ENCODE data around the gene MAP3K15. TPM values are rescaled to one million over a fixed set of nuclear protein-coding genes. Genes with fewer than 3 reads are reported as not detected.
"Not testable (repeated sequence)": the region's sequence is repeated elsewhere in the genome, so short reads cannot be mapped to it uniquely, and the experiment has no call there.

MAP3K15 gene
- total RNA-seq, 1 donor from 2014 or later, result 0.82 TPM

DNA sequence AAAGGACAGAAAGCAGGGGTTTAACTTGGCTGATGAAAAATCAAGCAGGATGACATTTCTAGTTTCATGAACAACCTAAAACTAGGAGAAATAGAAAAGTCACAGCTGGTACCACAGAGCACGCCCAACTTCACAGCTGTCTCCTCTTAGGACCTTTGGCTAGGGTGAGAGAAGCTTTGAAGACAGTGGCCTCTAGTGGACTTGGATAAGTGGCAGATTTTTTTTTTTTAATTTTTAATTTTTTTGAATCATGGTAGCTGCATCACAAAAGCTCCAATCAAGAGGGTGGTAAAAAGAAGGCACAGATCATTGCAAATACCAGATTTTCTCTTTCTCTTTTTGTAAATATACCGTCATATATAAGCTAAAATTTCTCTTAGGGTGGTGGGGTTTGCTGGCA lies 20.2 kb upstream of the MAP3K15 start:
- no peak for DNase-seq (ENCODE audit: low spot score in 2 of 2)
- no peak for FAIRE-seq

DNA sequence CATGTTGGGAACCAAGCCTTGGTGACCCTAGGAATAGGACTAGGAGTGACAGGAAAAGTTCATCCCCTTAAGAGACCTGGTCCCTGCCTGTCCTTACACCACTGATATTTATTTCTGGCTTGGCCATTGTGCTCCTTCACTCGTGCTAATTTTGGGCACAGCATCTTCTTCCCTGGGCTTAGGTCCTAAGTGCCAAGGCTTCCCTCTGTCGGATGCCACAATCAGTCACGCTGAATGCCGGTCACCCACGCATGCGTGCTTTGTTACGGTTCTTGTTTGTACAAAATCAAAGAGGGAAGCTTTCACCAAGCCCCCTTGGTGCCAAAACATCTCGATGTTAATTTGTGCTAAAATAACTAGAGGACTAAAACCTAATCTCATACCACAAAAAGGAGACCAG lies 17.4 kb upstream of the MAP3K15 start:
- FAIRE-seq (no peak), DNase-seq (ENCODE audit: low spot score in 2 of 2) (no peak)

DNA sequence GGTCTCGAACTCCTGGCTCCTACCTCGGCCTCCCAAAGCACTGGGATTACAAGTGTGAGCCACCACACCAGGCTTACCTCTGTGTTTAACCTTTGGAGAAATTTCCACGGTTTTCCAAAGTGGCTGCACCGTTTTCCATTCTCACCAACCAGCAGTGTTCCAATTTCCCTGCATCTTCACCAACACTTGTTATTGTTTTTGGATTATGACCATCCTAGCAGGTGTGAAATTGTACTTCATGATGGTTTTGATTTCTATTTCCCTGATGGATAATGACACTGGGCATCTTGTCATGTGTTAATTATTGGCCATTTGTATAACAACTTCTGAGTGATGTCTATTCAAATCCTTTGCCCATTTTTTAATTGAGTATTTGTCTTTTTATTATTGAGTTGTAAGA lies 2.7 kb upstream of the MAP3K15 start:
- FAIRE-seq, result no peak
- no peak for DNase-seq (ENCODE audit: low spot score in 2 of 2)

DNA sequence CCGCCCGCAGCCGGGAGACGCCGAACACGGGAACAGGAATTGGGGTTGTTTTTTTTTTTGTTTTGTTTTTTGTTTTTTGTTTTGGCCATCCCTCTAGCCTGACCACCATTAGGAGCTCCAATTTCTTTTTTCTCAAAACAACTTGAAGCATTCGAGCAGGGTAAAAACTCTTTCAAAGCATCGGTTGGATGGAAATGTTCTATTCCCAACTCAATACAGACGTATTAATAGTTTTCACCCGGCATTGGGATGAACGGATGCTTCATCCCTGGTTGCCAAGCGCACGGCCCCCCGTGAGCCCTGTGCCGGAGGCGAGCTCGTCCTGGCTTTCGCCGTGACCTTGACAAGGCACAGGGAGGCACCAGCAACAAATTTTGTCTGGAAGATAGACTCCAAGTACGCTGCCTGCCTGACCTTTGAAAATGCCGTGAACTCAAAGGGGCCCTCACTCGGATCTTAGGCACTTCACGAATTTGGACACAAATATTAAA lies 352 bp upstream of the MAP3K15 start:
- DNase-seq (ENCODE audit: low spot score in 2 of 2), result no peak
- no peak for FAIRE-seq

DNA sequence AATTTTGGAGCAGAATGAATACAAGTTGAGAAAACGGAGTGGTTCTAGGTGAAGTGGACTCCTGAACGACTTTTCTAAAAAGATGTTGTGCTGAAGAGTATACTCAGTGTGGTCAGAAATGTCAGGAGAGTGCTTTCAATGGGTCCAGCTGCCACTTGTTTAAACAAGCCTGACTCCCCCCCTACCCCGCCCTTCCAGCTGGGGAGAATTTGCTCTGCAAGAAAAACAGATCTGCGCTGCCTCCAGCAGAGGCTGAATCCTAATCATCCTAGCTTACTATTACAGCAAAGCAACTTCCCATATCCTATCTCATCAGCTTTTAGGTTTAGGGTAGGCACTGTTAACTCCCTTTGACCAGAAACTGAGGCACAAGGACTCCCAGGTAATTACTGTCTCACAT lies 1.9 kb downstream of the MAP3K15 start:
- FAIRE-seq (no peak), DNase-seq (ENCODE audit: low spot score in 2 of 2) (no peak)

DNA sequence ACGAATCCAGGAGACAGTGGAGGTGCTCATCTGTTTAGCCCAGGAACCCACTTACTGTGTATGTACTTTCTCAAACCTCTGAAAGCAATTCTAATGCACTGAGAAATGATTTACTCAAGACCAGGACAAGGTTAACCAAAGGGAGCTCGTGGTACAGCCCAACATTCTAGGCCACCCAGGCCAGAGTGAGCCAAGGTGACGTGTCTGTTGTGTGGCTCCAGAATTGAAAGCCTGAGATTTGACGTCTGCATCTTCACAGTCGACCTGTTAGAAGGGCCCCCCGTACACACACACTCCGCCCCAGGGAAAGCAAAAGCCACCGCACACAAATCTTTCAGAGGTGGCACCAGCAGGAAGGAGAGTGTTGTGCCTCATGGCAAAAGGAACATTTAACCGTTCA lies 2.3 kb downstream of the MAP3K15 start:
- FAIRE-seq (no peak), DNase-seq (ENCODE audit: low spot score in 2 of 2) (no peak)

DNA sequence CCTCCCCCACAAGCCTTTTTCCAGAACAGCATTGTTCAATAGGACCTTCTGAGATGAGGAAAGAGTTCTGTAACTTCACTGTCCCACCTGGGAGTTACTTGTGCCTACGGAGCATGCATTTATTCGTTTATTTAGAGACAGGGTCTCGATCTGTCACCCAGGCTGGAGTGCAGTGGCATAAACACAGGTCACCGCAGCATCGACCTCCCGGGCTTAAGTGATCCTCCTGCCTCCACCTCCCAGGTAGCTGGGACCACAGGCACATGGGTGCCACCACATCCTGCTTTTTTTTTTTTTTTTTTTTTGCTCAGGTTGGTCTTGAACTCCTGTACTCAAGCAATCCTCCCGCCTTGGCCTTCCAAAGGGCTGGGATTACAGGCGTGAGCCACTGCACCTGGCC lies 2.9 kb downstream of the MAP3K15 start:
- DNase-seq (ENCODE audit: low spot score in 2 of 2) (no peak), FAIRE-seq (no peak)

DNA sequence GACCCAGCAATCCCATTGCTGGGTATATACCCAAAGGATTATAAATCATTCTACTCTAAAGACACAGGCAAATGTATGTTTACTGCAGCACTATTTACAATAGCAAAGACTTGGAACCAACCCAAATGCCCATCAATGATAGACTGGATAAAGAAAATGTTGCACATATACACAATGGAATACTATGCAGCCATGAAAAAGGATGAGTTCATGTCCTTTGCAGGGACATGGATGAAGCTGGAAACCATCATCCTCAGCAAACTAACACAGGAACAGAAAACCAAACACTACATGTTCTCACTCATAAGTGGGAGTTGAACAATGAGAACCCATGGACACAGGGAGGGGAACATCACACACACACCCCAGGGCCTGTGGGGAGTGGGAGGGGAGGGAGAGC lies 3.5 kb downstream of the MAP3K15 start:
- not testable (repeated sequence) for DNase-seq (ENCODE audit: low spot score in 2 of 2); FAIRE-seq

DNA sequence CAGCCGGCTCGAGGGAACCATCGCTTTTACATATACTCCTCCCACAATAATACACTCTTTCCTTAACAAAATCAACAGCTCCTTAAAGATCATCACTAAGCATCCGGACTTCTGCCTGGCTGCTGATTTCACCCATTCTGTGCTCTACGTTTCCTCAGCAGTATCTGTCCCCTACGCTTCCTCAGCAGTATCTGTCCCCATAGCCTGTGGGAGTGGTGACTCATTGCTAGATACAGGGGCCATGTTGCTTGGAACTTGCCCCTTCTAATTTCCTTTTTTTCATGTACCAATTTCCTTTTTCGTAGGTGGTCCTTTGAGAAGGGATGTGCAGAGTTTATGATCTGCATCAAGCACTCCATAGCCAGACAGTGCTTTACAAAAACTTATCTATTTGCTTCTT lies 18.6 kb downstream of the MAP3K15 start:
- DNase-seq (ENCODE audit: low spot score in 2 of 2), result no peak
- FAIRE-seq, result no peak

DNA sequence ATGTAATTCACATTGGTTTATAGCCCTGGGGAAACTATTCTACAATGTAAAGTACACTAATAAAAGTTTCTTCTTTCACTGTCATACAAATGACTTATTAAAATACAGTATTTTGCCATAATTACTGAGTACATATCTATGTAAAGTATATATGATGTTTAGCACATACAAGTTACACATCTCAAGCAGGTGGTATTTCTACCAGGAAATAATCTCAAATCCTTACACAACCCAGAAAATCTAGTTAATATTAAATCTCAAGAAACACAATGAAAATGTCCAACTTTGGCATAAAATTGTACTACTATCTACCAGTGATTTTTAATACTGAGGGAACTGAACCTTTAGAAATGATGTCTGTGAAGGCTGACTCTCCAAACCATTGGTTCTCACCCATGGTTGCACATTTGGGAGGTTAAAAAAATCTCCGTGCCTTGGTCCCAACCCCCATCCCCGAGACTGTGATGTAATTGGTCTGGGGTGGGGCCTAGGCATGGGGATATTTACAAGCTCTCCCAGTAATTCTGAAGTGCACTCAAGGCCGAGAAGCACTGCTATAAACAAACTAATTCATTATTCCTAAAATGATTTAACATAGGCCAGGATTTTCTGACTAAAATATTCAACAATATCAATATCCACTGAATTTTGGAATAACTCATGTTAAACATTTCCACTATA lies 27.6 kb downstream of the MAP3K15 start:
- DNase-seq (ENCODE audit: low spot score in 2 of 2), result no peak
- FAIRE-seq, result no peak

DNA sequence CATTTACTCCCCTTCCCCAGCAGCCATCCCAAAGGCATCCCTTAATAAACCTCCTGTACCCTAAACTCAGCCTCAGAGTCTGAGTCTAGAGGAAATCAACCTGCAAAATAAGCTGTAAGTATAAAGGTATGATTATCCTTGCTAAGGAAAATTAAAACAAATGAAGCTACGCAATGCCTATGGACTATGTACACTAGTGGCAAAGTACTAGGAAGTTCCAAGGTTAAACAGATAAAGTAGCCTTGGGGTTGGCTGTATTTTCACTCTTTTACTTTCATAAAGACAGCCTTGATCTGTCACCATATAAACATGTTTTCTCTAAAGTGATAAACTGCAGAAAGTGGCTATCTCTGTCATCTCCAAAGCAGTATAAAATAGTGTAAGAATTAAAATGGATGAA lies 35.9 kb downstream of the MAP3K15 start:
- no peak for FAIRE-seq
- DNase-seq (ENCODE audit: low spot score in 2 of 2), result no peak

DNA sequence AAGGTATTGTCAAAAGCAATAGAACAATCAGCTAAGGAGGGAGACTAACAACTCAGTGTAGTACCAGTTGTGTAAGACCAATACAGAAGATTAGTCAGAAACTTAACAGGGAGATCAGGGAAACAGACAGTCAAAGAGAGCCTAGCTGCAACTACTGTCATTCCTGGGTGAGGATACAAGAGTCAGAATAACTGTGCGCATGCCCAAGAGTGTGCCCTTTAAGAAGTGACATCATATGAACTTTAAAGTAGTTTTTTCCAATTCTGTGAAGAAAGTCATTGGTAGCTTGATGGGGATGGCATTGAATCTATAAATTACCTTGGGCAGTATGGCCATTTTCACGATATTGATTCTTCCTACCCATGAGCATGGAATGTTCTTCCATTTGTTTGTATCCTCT lies 46.9 kb downstream of the MAP3K15 start:
- DNase-seq (ENCODE audit: low spot score in 2 of 2); FAIRE-seq: not testable (repeated sequence)

DNA sequence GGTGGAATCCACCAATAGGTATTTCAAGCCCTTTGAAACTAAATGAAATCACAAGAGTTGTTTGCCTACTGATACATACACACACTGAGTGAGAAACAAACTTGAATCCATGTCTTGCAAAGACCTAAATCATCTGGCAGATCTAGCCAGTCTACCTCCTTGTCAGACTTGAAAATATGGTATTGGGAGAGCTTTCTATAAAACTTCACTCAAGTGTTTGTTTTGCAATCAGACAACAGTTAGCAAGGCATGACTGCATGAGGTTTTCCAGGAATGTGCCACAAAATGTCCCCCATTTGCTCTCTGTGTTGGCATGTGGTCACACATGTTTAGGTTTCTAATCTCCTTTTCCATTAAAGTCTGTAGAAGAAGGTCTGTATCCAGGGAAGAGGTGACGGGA lies 52.4 kb downstream of the MAP3K15 start:
- FAIRE-seq (no peak), DNase-seq (ENCODE audit: low spot score in 2 of 2) (no peak)

DNA sequence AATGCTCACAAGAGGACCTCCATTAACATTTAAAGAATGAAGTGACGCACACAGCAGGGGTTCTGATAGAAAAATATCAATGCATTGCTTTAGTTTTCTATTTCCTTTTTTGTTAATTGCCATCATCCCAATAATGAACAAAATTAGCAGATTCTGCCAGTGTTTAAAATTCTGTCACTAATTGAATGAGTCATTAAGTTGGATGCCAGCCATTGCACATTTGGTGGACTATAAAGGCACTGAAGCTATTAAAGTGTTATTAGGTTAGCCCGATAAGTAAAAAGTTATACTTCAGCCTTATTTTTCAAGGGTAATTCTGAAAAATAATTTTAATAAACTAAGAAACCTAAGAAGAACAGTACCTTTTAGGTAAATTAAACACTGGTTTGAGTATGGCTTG lies 53.1 kb downstream of the MAP3K15 start:
- FAIRE-seq (no peak), DNase-seq (ENCODE audit: low spot score in 2 of 2) (no peak)

DNA sequence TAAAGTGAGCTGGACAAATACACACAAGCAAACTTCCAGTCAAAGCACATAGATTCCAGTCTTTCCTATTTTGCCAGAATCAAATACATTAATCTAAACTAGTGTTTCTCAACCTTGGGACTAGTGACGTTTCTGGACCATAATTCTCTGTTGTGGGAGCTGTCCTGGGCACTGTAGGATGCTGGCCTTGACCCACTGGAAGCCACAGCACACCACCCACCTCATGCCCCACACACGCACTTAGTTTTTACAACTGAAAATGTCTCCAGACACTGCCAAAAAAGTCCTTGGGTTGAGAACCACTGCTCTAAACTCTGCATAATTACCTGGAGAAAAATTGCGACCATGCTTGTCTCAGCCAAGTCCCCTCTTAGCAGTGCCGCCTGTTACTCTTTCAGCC lies 57.6 kb downstream of the MAP3K15 start:
- no peak for DNase-seq (ENCODE audit: low spot score in 2 of 2)

DNA sequence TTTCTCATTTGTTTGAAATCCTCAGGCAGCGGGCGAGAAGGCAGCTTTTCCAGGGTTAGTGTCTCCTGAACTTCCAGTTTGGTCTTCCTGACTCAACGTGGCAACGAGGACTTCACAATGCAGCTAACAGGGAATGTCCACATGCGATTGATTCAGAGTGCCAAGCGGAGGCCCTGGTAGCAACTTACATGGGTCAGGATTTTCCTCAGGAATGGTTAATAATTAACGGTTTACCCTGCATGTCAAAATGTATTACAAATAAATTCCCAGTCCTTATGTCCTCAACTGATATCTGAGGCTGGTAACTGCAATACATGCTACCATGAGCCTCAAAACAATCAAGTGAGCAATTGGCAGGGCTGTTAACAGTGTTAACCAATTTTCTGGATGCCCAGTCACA lies 67.2 kb downstream of the MAP3K15 start:
- DNase-seq (ENCODE audit: low spot score in 2 of 2), result no peak

More for the DNA sequence above, 57.6 kb downstream of the MAP3K15 start:
- FAIRE-seq, result no peak

DNA sequence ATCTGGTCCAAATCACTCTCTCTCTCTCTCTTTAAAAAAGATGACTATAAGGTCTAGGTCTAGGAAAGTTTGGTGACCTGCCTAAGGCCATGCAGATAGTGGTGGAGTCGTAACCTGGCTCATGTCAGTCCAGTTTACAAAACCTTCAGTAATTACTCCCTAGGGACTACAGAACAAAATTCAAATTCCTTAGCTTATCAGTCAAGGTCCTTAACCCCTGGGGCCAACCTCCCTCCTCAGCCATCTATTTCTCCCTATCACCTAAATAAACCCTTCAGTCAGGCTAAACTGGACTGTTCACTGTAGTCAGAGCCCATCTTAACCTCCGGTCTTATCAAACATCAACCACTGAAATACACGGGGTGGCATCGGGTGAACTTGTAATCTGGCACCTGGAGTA lies 68.9 kb downstream of the MAP3K15 start:
- no peak for FAIRE-seq
- no peak for DNase-seq (ENCODE audit: low spot score in 2 of 2)

More for the DNA sequence above, 67.2 kb downstream of the MAP3K15 start:
- no peak for FAIRE-seq

DNA sequence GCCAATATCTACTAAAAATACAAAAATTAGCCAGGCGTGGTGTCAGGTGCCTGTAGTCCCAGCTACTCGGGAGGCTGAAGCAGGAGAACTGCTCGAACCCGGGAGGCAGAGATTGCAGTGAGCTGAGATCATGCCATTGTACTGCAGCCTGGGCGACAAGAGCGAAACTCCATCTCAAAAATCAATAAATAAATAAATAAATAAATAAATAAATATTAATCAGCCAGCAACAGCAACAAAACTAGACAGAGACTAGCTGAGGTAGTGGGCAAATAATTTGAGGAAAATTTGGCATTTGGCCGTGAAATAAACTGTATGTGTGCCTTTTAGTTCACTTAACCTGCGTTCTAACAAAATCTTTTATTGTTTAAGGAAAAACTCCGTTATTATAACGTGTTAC lies 69.5 kb downstream of the MAP3K15 start:
- FAIRE-seq; DNase-seq (ENCODE audit: low spot score in 2 of 2): not testable (repeated sequence)

DNA sequence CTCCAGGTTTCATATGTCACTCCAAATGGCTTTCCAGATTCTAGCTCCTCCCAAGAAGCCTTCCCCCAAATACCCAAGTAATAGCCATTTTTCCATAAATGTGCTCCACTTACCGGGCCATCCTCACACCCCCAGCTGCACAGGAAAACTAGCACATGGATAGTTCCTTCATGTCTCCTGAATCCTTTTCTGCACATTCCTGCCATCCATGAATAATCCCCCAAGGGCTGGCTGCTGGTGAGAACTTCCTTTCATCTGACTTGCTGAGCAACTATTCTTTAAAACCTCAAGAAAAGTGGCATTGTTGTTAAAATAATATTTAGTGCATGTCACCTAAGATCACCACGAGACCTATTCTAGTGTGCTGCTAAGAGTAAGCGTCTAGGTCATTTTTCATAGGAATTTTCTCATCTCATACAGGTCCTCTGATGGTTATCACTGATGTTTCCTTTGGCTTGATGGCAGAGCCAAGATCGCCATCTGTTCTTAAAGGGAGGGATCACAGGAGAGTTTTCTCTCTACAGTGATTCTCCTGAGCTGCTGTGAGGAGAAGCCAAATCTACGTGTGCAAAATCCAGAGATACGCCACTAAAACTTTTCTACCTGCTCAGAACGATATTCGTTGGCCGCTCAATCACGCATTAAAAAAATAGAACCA lies 71.3 kb downstream of the MAP3K15 start:
- DNase-seq (ENCODE audit: low spot score in 2 of 2) (no peak), FAIRE-seq (no peak)

DNA sequence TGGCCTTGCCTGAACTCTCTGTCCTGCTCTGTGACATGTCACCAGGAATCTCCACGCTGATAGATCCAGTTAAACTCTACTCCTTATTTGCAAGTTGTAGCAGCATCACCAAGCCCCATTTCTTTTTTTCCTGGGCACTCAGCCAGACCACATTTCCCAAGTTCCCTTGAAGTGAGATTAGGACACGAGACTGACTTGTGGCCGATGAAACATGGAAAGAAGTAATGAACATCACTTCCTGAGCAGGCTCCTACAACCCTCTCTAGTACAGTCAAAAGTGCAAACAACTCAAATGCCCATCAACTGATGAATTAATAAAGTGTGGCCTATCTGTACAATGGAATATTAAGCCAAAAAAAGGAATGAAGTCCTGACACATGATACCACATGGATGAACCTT lies 74.6 kb downstream of the MAP3K15 start:
- DNase-seq (ENCODE audit: low spot score in 2 of 2), result no peak
- no peak for FAIRE-seq

DNA sequence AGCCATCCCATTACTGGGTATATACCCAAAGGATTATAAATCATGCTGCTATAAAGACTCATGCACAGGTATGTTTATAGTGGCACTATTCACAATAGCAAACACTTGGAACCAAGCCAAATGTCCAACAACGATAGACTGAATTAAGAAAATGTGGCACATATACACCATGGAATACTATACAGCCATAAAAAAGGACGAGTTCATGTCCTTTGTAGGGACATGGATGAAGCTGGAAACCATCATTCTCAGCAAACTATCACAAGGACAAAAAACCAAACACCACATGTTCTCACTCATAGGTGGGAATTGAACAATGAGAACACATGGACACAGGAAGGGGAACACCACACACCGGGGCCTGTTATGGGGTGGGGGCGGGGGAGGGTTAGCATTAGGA lies 92.6 kb downstream of the MAP3K15 start:
- not testable (repeated sequence) for FAIRE-seq; DNase-seq (ENCODE audit: low spot score in 2 of 2)

DNA sequence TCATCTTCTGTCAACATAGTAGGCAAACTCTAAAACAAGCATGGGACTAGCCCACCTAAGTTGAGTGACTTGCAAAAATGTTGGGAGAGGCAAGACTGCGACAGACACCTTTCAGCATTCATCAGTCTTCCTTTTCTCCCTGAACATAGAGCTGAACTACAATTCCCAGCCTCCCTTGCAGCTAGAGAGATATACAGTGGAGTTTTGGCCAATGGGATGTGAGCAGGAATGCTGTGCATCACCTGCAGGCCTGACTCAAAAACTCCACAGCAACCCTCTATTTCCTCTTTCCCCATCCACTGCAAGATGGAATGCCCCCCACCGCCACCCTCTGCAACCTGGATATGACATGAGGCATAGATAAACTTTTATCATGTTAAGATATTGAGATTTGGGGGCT lies 105.0 kb downstream of the MAP3K15 start:
- no peak for DNase-seq (ENCODE audit: low spot score in 2 of 2)
- FAIRE-seq, result no peak

Measured in frontal cortex (tissue), 4 donors.